H1 (cell line): ENCODE data around the gene RGL3. TPM values are rescaled to one million over a fixed set of nuclear protein-coding genes. Genes with fewer than 3 reads are reported as not detected.

Source experiments
- CTCF ChIA-PET: fragments of 300-600 bp; sonication (Branson Sonifier 250); formaldehyde crosslinking; loops from one replicate; lab custom pipeline; 2021; ENCODE audit not compliant: partially characterized antibody; lab: Charles Lee
- POLR2A ChIA-PET: fragments of 300-600 bp; sonication (Branson Sonifier 250); formaldehyde crosslinking; loops from one replicate; lab custom pipeline; 2021; ENCODE audit warnings: inconsistent platforms; ENCODE audit not compliant: partially characterized antibody; lab: Charles Lee
- DNase-seq, 2 experiments: peaks; one replicate each; pipeline versions ENCODE4 v3.0.0 to v3.0.0-alpha.2; 2010 to 2022; ENCODE audit warnings: low spot score in 2 of 2, low read depth in 1 of 2, mixed read lengths in 1 of 2
- FAIRE-seq: peaks from 2 replicates; lab custom pipeline; 2011; peaks lifted over from hg19 to GRCh38; lab: Jason Lieb, UNC
- H2AFZ ChIP-seq: 2 replicates; pipeline ENCODE4 v1.8.1; 2012; ENCODE audit warnings: low read length, inconsistent platforms
- H2AK5ac ChIP-seq: 2 replicates; pipeline ENCODE4 v1.6.1; 2013; ENCODE audit warnings: low read depth, low read length
- H2BK120ac ChIP-seq: replicated peaks from 2 replicates; pipeline ENCODE3; 2013; ENCODE audit warnings: low read depth, low read length, inconsistent platforms
- H2BK12ac ChIP-seq: 2 replicates; pipeline ENCODE4 v1.6.1; 2013; ENCODE audit warnings: low read depth, low read length
- H2BK15ac ChIP-seq: 2 replicates; pipeline ENCODE4 v1.6.1; 2013; ENCODE audit warnings: low read length
- H2BK20ac ChIP-seq: 2 replicates; pipeline ENCODE4 v1.6.1; 2013; ENCODE audit warnings: low read length
- H2BK5ac ChIP-seq: 2 replicates; pipeline ENCODE4 v1.6.1; 2013; ENCODE audit warnings: low read depth, low read length
- H3K14ac ChIP-seq: 2 replicates; pipeline ENCODE4 v1.6.1; 2013; ENCODE audit warnings: inconsistent platforms; ENCODE audit not compliant: insufficient read length
- H3K18ac ChIP-seq: 2 replicates; pipeline ENCODE4 v1.6.1; 2013; ENCODE audit warnings: low read length; ENCODE audit errors: extremely low read depth
- H3K23ac ChIP-seq: 2 replicates; pipeline ENCODE4 v1.6.1; 2013; ENCODE audit warnings: inconsistent platforms; ENCODE audit not compliant: insufficient read length
- H3K23me2 ChIP-seq: 2 replicates; pipeline ENCODE4 v1.6.1; 2013; ENCODE audit warnings: low read depth, low read length
- H3K27ac ChIP-seq: 2 replicates; pipeline ENCODE4 v1.6.1; 2011; ENCODE audit warnings: low read depth, low read length, inconsistent platforms
- H3K27me3 ChIP-seq, 4 experiments: replicated peaks in 1 of 4; 1 replicate in 1 of 4; 2 replicates in 3 of 4; pipeline versions ENCODE4 v1.6.1 to v1.8.1; 2011 to 2013; ENCODE audit warnings: low read length in 3 of 4, mild to moderate bottlenecking in 3 of 4, inconsistent platforms in 2 of 4, mixed read lengths in 2 of 4, moderate library complexity in 1 of 4; ENCODE audit not compliant: control insufficient read depth in 3 of 4, insufficient read depth in 3 of 4; ENCODE audit errors: extremely low read depth in 1 of 4
- H3K36me3 ChIP-seq, 4 experiments: 2 replicates each; pipeline versions ENCODE4 v1.6.1 to v1.8.1; 2011 to 2013; ENCODE audit warnings: mild to moderate bottlenecking in 4 of 4, low read length in 3 of 4, moderate library complexity in 2 of 4, control low read depth in 1 of 4, inconsistent platforms in 1 of 4; ENCODE audit not compliant: insufficient read depth in 4 of 4, control insufficient read depth in 2 of 4
- H3K4ac ChIP-seq: replicated peaks from 2 replicates; pipeline ENCODE3; 2013; ENCODE audit warnings: low read length, low read depth, mixed read lengths, inconsistent platforms; ENCODE audit not compliant: insufficient read length
- H3K4me1 ChIP-seq, 4 experiments: replicated peaks in 1 of 4; 1 replicate in 1 of 4; 2 replicates in 3 of 4; pipeline versions ENCODE4 v1.6.1 to v1.8.1; 2011 to 2013; ENCODE audit warnings: low read length in 3 of 4, inconsistent platforms in 2 of 4, mixed read lengths in 1 of 4; ENCODE audit not compliant: insufficient read depth in 4 of 4, control insufficient read depth in 3 of 4
- H3K4me2 ChIP-seq, 2 experiments: 2 replicates each; pipeline versions ENCODE4 v1.6.1 to v1.8.1; 2011 to 2013; ENCODE audit warnings: low read depth in 2 of 2, low read length in 2 of 2, control low read depth in 1 of 2, inconsistent platforms in 1 of 2, mild to moderate bottlenecking in 1 of 2; ENCODE audit not compliant: insufficient read depth in 1 of 2
- H3K4me3 ChIP-seq, 4 experiments: fragments of 200-600, 300-600 bp in 1 of 4; sonication (generic), shearing (Covaris generic), sonication (Bioruptor Twin) in 1 of 4; 2 replicates each; pipeline versions ENCODE4 v1.5.1 to v1.8.1; 2011 to 2016; ENCODE audit warnings: low read length in 4 of 4, low read depth in 3 of 4, control low read depth in 2 of 4, inconsistent platforms in 2 of 4, mild to moderate bottlenecking in 2 of 4, mixed read lengths in 1 of 4, moderate library complexity in 1 of 4; ENCODE audit not compliant: insufficient read depth in 2 of 4; ENCODE audit errors: extremely low read depth in 1 of 4
- H3K56ac ChIP-seq: replicated peaks from 2 replicates; pipeline ENCODE3; 2013; ENCODE audit warnings: low read depth, mild to moderate bottlenecking, mixed read lengths, low read length, inconsistent platforms; ENCODE audit not compliant: insufficient read length
- H3K79me1 ChIP-seq: 2 replicates; pipeline ENCODE4 v1.6.1; 2013; ENCODE audit warnings: low read depth, low read length, control low read depth
- H3K79me2 ChIP-seq, 2 experiments: 2 replicates each; pipeline versions ENCODE4 v1.6.1 to v1.8.1; 2012 to 2013; ENCODE audit warnings: low read length in 2 of 2, mild to moderate bottlenecking in 2 of 2, inconsistent platforms in 1 of 2; ENCODE audit not compliant: insufficient read depth in 2 of 2, control insufficient read depth in 1 of 2
- H3K9ac ChIP-seq, 4 experiments: replicated peaks in 1 of 4; 1 replicate in 1 of 4; 2 replicates in 3 of 4; pipeline versions ENCODE4 v1.6.1 to v1.8.1; 2011 to 2013; ENCODE audit warnings: low read depth in 3 of 4, low read length in 3 of 4, control low read depth in 2 of 4, mild to moderate bottlenecking in 2 of 4, moderate library complexity in 2 of 4, inconsistent platforms in 1 of 4; ENCODE audit errors: extremely low read depth in 1 of 4
- H3K9me3 ChIP-seq, 2 experiments: 2 replicates each; pipeline versions ENCODE4 v1.6.1 to v1.8.1; 2012 to 2013; ENCODE audit warnings: mild to moderate bottlenecking in 2 of 2, moderate library complexity in 2 of 2, control low read depth in 1 of 2, inconsistent platforms in 1 of 2, low read depth in 1 of 2, low read length in 1 of 2, mixed read lengths in 1 of 2; ENCODE audit not compliant: insufficient read depth in 2 of 2
- H4K20me1 ChIP-seq, 2 experiments: replicated peaks in 1 of 2; 2 replicates each; pipeline versions ENCODE3 to v1.8.1; 2011 to 2013; ENCODE audit warnings: inconsistent platforms in 2 of 2, low read length in 2 of 2, mild to moderate bottlenecking in 1 of 2; ENCODE audit not compliant: insufficient read depth in 2 of 2, control insufficient read depth in 1 of 2
- H4K5ac ChIP-seq: 2 replicates; pipeline ENCODE4 v1.6.1; 2013; ENCODE audit warnings: low read length, low read depth, mixed read lengths, inconsistent platforms; ENCODE audit not compliant: insufficient read length
- H4K8ac ChIP-seq: 2 replicates; pipeline ENCODE4 v1.8.0; 2013; ENCODE audit warnings: mild to moderate bottlenecking, moderate library complexity, low read length, inconsistent platforms; ENCODE audit not compliant: insufficient read depth; ENCODE audit errors: extremely low read depth
- H4K91ac ChIP-seq: replicated peaks from 2 replicates; pipeline ENCODE3; 2013; ENCODE audit warnings: low read length, mixed read lengths, inconsistent platforms; ENCODE audit not compliant: insufficient read length
- CHD2 ChIP-seq: IDR thresholded peaks from 2 replicates; pipeline ENCODE4 v1.6.1; 2012; ENCODE audit warnings: low read length, improper control_type of control experiment
- KDM5A ChIP-seq: fragments of 200-600 bp; IDR thresholded peaks from 2 replicates; pipeline ENCODE4 v1.7.1; 2012; ENCODE audit warnings: mild to moderate bottlenecking, low read length, inconsistent platforms, mixed read lengths
- MAFK ChIP-seq: IDR thresholded peaks from 2 replicates; pipeline ENCODE4 v1.6.1; 2012; ENCODE audit warnings: low read depth, mild to moderate bottlenecking, improper control_type of control experiment, low read length
- PHF8 ChIP-seq: fragments of 200-600 bp; sonication (generic); conservative IDR thresholded peaks from 2 replicates; pipeline ENCODE4 v1.7.1; 2012; ENCODE audit warnings: low read depth, mild to moderate bottlenecking, inconsistent platforms, low read length, moderate library complexity
- RAD21 ChIP-seq, 2 experiments: IDR thresholded peaks in 1 of 2; conservative IDR thresholded peaks in 1 of 2; 2 replicates each; pipeline ENCODE4 v1.6.1; 2011; ENCODE audit warnings: low read depth in 2 of 2, low read length in 2 of 2, improper control_type of control experiment in 1 of 2, inconsistent platforms in 1 of 2, mild to moderate bottlenecking in 1 of 2, moderate library complexity in 1 of 2
- SIX5 ChIP-seq: IDR thresholded peaks from 2 replicates; pipeline ENCODE4 v1.6.1; 2011; ENCODE audit warnings: mild to moderate bottlenecking, low read depth, low read length
- SP1 ChIP-seq: IDR thresholded peaks from 2 replicates; pipeline ENCODE4 v1.6.1; 2011; ENCODE audit warnings: low read depth, low read length
- WGBS, 2 experiments: shearing (Covaris generic) in 1 of 2; methylation state at CpG; one replicate each; pipeline versions ENCODE4 v1.1.6 to v1.1.7; 2013 to 2015; ENCODE audit warnings: low lambda C conversion rate in 2 of 2, mixed read lengths in 2 of 2, inconsistent platforms in 1 of 2, low coverage in 1 of 2, missing lambda C conversion rate in 1 of 2; ENCODE audit not compliant: insufficient replicate concordance in 2 of 2, insufficient coverage in 1 of 2, insufficient read length in 1 of 2; ENCODE audit errors: extremely low coverage in 1 of 2, missing lambda C conversion rate in 1 of 2; 5-methylcytosine and 5-hydroxymethylcytosine counted together
- polyA plus RNA-seq, 7 experiments: library from polyadenylated mRNA; depleted of rRNA in 3 of 7; stranded (reverse) in 5 of 7; unstranded in 2 of 7; fragments of >200 nt in 5 of 7; fragments of 200-250 nt in 2 of 7; gene quantifications; 1 replicate in 5 of 7; 2 replicates in 1 of 7; 4 replicates in 1 of 7; pipeline versions ENCODE4 v1.2.1 to v1.2.3, GENCODE V29; 2011 to 2013; ENCODE audit warnings: missing spikeins in 2 of 7, mixed read lengths in 2 of 7
- total RNA-seq: library from RNA; stranded (reverse); fragmentation: NEBNext Ultra II Directional; extraction: Animal tissue kit (Norgen Biotek cat#: 25700); gene quantifications from 2 replicates; pipeline ENCODE4 v1.2.1, GENCODE V29; 2021
- TF ChIP-seq, protein P1 (sequence below): IDR thresholded peaks from 2 replicates; pipeline ENCODE4 v1.6.1; 2011; ENCODE audit warnings: low read depth, mild to moderate bottlenecking, low read length; ENCODE audit not compliant: insufficient read depth
- TF ChIP-seq, protein P2 (sequence below): IDR thresholded peaks from 2 replicates; pipeline ENCODE4 v1.6.1; 2011; ENCODE audit warnings: low read length, improper control_type of control experiment

RGL3 gene
- total and polyA plus RNA-seq, 2 of the 8 experiments (the other 6 are each of a cell fraction or from before 2014, with no cell fraction given), result 36.9 to 40.9 TPM

DNA sequence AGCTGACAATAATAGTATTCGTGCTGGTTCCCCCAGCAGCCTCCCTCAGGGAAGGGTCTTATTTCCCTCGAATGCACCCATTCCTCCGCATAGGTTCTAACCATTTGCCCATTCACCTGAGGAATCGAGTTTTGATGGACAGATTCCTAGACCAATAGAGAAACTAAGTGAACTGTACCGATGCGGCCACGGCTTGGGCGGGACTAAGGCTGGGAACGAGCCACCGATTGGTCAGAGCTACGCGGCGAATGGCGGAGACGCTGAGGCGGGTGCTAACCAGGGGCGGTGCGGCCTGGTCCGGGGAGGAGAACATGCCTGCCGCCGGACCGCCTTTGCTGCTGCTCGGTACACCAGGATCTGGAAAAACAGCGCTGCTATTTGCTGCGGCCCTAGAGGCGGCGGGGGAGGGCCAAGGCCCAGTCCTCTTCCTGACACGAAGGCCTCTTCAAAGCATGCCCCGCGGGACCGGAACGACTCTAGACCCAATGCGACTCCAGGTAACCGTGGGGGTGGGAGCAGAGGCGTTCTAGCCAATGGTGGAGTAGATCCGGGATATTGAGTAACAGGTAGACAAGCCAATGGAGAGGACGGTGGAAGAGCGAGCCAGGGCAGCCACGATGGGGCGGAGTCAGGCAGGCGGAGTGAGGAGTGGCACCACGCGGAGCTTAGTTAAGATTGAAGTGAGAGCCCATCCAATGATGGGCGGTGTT, 44.5 kb downstream of the RGL3 start, which contains the start of gene SWSAP1:
SWSAP1 (plus strand) TSS at position 234 of the 710 bp plus-strand sequence; CDS start at position 249, 15 bp downstream.
- H2AFZ ChIP-seq, result no peak within 1 kb of the TSS; the same call in 1 of the 2 replicates
- H3K9me3 ChIP-seq, result no peaks in the 10 kb centered on the region
- peaks cover 0 to 2% of the 10 kb centered on the region in 2 experiments for H4K20me1 ChIP-seq
- no peak within 1 kb of the TSS for H3K23ac ChIP-seq
- peak within 1 kb of the TSS; percentile 98; the same call in 1 of the 2 replicates for H4K8ac ChIP-seq
- no peak within 1 kb of the TSS for H3K14ac ChIP-seq
- peak within 1 kb of the TSS; percentile 97 for H3K18ac ChIP-seq
- peak; percentile 97 to 98 for DNase-seq
- ChIA-PET POLR2A (interaction anchor here (0.6 to 5.2 kb wide), 30 partner anchors 9 to 1575 kb away, joined by 3 to 34 read pairs (median 4); partner anchors contain the start of genes CCDC159, ELAVL3, EPOR and ODAD3), CTCF (interaction anchor here (0.6 to 16.8 kb wide), 11 partner anchors 8 to 1512 kb away, joined by 3 to 197 read pairs (median 10); partner anchors contain the start of genes EPOR, ODAD3, PRKCSH and RGL3)
- H4K5ac ChIP-seq, result peak within 1 kb of the TSS; percentile 96
- peak within 1 kb of the TSS; percentile 91 for H3K27ac ChIP-seq
- H3K56ac ChIP-seq, result peak within 1 kb of the TSS; percentile 87
- peak within 1 kb of the TSS; percentile 45 for H2AK5ac ChIP-seq
- WGBS, 2 experiments, result 2% methylated on average over 44 of the region's 44 CpGs; no CpG with 5 or more reads in 1 of the 2 experiments
- peak; percentile 75 for FAIRE-seq
- H3K4me3 ChIP-seq, result peak within 1 kb of the TSS; percentile 67 to 90 (median 71)
- peak within 1 kb of the TSS; percentile 81; the same call in 1 of the 2 replicates for H2BK15ac ChIP-seq
- H2BK12ac ChIP-seq, result no peak within 1 kb of the TSS; the same call in 1 of the 2 replicates
- peaks cover 0 to 10% (median 8%) of the 10 kb centered on the region in 4 experiments; a peak in 6 of 7 replicates for H3K4me1 ChIP-seq
- H2BK5ac ChIP-seq, result peak within 1 kb of the TSS; percentile 95
- H3K9ac ChIP-seq, result peak within 1 kb of the TSS; percentile 14 to 95 (median 90)
- H3K79me2 ChIP-seq, result no peaks in the 10 kb centered on the region
- no peaks in the 10 kb centered on the region for H3K36me3 ChIP-seq
- no peaks in the 10 kb centered on the region; the same call in 1 of the 2 replicates for H3K79me1 ChIP-seq
- H3K4me2 ChIP-seq, result peak within 1 kb of the TSS; percentile 74 to 79
- H3K27me3 ChIP-seq, result no peaks in the 10 kb centered on the region
- peaks cover 7% of the 10 kb centered on the region for H3K23me2 ChIP-seq
- H2BK120ac ChIP-seq, result no peak within 1 kb of the TSS
- peak within 1 kb of the TSS; percentile 47 for H4K91ac ChIP-seq
- H2BK20ac ChIP-seq, result no peak within 1 kb of the TSS
- H3K4ac ChIP-seq, result no peak within 1 kb of the TSS
- TF ChIP-seq, protein P1, sequence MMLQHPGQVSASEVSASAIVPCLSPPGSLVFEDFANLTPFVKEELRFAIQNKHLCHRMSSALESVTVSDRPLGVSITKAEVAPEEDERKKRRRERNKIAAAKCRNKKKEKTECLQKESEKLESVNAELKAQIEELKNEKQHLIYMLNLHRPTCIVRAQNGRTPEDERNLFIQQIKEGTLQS, result no peak
- TF ChIP-seq CHD2 (peak; percentile 83), PHF8 (peak; percentile 100), SP1 (peak; percentile 95), RAD21 (IDR thresholded peaks at IDR 0.05 in 1 of 2, conservative IDR thresholded peaks at IDR 0.05 in 1 of 2; ENCODE audit: low read depth in 2 of 2, low read length in 2 of 2) (no peak), KDM5A (no peak), SIX5 (no peak), MAFK (no peak)
- TF ChIP-seq, protein P2, sequence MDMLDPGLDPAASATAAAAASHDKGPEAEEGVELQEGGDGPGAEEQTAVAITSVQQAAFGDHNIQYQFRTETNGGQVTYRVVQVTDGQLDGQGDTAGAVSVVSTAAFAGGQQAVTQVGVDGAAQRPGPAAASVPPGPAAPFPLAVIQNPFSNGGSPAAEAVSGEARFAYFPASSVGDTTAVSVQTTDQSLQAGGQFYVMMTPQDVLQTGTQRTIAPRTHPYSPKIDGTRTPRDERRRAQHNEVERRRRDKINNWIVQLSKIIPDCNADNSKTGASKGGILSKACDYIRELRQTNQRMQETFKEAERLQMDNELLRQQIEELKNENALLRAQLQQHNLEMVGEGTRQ, result no peak
